ENCODE results near the gene TYW1B.
"Not testable (repeated sequence)": the region's sequence is repeated elsewhere in the genome, so short reads cannot be mapped to it uniquely, and the experiment has no call there.

Gene TYW1B

DNA sequence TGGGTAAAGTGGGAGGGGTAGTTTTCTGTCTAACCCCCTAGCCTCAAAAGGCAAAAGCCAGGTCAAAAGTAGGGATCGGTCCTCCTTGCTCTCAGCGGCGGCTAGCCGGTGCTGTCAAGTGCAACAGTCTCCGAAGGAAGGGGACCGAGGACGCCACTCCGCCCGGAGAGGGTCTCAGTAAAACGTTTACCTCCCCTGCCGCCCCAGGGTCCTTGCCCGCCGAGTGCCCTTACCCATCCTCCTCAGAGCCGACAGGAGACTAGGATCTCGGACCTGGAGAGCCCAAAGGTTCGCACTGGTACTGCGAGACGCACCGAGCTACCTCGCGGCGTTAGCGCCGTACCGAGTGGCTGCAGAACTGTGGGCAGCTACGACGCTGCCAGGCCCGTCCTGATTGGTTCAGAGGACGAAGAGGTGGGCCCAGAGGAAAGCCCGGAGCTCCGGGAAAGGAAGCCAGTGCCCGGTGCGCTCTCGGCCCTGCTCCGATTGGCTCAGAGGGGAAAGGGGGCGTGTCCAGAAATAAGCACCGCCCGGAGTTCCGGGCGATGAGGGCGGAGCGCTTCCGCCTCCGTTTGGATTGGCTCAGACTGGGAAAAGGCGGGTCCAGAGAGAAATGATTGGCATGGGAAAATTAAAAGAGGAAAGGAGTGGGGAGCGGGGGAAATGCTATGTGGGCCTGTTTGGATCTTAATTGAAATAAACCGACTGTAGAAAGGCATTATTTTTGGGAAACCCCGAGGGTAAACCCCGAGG lies at the start of gene TYW1B:
Gene TYW1B, minus strand, starts transcription at position 362 of the 753 bp plus-strand sequence. Its CDS starts 125 bp downstream, at position 237.
- DNase-seq (ENCODE audit: low read depth) = peak; percentile 87
- peak within 1 kb of the TSS; percentile 75 for H3K4me3 ChIP-seq (ENCODE audit: low read depth, low read length)

DNA sequence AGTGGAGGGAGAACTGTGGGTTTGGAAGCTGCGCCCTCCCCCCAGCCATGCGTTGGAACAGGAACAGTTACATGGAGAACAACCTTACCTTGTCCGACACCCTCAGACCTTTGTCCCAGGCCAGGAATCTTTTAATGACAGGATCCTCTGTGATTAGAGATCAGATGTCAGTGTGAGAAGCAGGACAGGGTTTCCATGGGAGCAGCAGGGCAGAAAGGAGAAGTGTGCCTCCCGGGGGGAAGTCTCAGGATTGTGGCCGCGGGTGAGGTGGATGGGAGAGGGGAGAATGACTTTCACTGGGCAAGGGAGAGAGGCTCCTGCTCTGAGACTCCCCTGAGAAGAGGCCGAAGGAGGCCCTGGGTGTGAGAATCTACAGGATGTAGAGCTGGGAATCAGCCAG lies 39.6 kb upstream of the TYW1B start:
- H3K4me3 ChIP-seq (ENCODE audit: low read depth, low read length); DNase-seq (ENCODE audit: low read depth): not testable (repeated sequence)

DNA sequence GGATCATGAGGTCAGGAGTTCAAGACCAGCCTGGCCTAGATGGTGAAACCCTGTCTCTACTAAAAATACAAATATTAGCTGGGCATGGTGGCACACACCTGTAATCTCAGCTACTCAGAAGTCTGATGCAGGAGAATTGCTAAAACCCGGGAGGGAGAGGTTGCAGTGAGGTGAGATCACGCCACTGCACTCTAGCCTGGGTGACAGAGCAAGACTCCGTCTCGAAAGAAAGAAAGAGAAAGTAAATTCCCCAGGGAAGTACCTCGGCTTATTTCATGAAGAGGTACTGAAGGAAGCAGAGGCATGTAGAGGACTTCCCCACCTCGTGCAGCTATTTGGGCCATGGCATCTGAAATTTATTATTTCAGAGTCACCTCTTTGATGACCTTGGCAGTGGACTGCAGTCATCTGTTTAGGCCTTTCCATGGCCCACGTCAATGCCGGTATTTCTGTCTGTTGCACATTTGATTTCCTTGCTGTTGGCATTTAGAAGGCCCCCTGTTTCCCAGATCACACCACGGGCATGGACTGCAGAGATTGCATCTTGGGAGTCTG lies 30.9 kb upstream of the TYW1B start:
- DNase-seq (ENCODE audit: low read depth); H3K4me3 ChIP-seq (ENCODE audit: low read depth, low read length): not testable (repeated sequence)

DNA sequence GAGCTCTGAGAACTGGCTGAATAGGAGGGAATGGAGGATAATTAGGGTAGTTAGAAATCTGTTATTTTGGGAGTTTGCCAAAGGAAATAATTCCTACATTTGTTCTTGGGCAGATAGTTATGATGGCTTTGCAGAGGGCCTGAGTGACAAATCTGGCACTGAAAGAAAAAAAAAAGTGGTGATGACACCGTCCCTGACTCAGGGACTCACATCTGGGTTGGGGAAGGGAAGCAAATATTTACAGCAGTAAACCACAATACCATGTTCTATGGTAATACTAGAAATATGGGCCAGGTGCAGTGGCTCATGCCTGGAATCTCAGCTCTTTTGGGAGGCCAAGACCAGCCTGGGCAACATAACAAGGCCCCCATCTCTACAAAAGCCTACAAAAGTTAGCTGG lies 29.9 kb upstream of the TYW1B start:
- not testable (repeated sequence) for DNase-seq (ENCODE audit: low read depth); H3K4me3 ChIP-seq (ENCODE audit: low read depth, low read length)

DNA sequence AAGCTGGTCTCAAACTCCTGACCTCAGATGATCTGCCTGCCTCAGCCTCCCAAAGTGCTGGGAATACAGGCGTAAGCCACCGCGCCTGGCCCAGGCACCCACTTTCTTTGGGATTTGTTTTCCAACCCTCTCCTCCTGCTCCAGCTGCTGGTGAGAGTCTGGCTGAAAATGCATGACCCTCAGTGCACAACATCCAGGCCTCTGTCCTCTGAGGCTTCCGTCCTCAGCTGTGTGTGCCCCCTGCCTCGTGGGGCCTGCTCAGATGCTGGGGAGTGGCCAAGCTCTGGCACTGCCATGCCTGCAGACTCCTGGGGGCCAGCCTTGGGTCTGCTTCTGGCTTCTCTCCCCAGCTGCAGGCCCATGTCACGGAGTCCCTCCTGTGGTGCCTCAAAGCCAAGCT lies 27.3 kb upstream of the TYW1B start:
- not testable (repeated sequence) for DNase-seq (ENCODE audit: low read depth)

GRCh38 chr7:72852937-72853336 lies 24.9 kb upstream of the TYW1B start:
- not testable (repeated sequence) for DNase-seq (ENCODE audit: low read depth); H3K4me3 ChIP-seq (ENCODE audit: low read depth, low read length)

More for the DNA sequence above, 27.3 kb upstream of the TYW1B start:
- H3K4me3 ChIP-seq (ENCODE audit: low read depth, low read length) = not testable (repeated sequence)

GRCh38 chr7:72850746-72851145 lies 22.7 kb upstream of the TYW1B start:
- H3K4me3 ChIP-seq (ENCODE audit: low read depth, low read length); DNase-seq (ENCODE audit: low read depth): not testable (repeated sequence)

DNA sequence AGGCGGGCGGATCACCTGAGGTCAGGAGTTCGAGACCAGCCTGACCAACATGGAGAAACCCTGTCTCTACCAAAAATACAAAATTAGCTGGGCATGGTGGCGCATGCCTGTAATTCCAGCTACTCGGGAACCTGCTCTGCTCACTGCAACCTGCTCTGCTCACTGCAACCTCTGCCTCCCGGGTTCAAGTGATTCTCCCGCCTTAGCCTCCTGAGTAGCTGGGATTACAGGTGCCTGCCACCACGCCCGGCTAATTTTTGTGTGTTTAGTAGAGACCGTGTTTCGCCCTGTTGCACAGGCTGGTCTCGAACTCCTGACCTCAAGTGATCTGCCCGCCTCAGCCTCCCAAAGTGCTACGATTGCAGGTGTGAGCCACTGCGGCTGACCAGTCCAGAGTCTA lies 16.1 kb upstream of the TYW1B start:
- H3K4me3 ChIP-seq (ENCODE audit: low read depth, low read length); DNase-seq (ENCODE audit: low read depth): not testable (repeated sequence)

DNA sequence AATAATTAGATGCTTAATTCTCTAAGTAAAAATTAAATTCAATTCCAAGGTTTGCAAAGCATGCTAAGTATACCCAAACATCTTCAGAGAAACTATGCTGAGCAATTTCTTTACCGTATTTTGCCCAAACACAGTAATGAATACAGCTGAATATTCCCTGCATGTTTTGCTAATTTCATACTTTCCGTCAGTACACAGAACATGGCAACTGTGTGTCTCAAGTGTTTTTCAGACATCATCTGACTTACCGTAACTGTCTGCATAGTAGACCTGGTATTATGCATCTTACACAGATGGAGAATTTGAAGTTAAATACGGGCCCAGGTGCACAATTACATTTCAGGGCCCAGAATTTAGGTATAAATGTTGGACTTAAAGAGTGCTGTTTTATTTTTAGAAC lies 15.2 kb upstream of the TYW1B start:
- H3K4me3 ChIP-seq (ENCODE audit: low read depth, low read length); DNase-seq (ENCODE audit: low read depth): not testable (repeated sequence)

DNA sequence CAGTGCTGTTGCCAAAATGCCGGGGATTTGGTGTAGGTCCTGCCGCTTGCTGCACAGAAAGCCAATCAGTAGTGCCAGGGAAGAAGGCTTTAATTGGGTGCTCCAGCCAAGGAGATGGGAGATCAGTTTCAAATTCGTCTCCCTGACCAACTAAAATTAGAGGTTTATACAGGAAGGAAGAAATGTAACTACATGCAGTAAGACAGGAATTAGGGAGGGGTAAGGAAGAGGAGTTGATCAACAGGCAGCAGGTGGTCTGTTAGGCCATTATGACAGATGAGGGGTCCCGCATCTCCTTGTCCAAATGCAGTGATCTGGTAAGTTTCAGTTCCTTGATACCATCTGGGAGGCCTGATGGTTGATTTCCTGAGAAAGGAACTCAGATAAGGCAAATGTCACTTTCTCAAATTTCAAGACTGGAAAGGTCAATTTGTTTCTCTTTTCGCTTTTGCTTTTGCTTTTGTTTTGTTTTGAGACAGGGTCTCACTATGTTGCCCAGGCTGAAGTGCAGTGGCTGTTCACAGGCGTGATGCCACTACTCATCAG lies 13.0 kb upstream of the TYW1B start:
- H3K4me3 ChIP-seq (ENCODE audit: low read depth, low read length); DNase-seq (ENCODE audit: low read depth): not testable (repeated sequence)

DNA sequence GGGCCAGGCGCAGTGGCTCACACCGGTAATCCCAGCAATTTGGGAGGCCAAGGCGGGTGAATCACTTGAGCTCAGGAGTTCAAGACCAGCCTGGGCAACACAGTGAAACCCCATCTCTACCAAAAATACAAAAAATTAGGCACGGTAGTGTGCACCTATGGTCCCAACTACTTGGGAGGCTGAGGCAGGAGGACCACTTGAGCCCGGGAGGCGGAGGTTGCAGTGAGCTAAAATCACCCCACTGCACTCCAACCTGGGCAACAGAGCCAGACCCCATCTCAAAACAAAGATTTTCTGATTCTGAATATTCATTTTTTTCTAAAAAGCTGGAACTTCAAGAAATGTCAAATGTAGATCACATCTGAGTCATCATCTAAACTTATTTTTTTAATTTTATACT lies 10.3 kb upstream of the TYW1B start:
- DNase-seq (ENCODE audit: low read depth) = not testable (repeated sequence)

DNA sequence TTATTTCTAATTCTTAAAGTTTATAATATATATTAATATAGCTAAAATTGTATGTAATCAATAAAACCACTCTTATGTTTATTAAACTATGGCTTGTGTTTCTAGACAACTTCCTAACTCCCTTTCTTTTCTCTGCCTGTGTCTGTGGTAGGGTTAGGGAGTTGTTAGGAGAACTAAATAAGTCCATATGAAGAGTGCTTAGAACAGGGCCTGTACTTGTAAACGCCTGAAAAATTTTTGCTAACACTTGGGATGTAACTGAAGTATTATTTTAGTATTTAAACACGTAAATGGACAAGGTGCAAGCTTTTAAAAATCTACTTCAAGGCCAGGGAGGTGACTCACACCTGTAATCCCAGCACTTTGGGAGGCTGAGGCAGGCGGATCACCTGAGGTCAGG lies 9.3 kb upstream of the TYW1B start:
- H3K4me3 ChIP-seq (ENCODE audit: low read depth, low read length); DNase-seq (ENCODE audit: low read depth): not testable (repeated sequence)

More for the DNA sequence above, 10.3 kb upstream of the TYW1B start:
- H3K4me3 ChIP-seq (ENCODE audit: low read depth, low read length) = not testable (repeated sequence)

DNA sequence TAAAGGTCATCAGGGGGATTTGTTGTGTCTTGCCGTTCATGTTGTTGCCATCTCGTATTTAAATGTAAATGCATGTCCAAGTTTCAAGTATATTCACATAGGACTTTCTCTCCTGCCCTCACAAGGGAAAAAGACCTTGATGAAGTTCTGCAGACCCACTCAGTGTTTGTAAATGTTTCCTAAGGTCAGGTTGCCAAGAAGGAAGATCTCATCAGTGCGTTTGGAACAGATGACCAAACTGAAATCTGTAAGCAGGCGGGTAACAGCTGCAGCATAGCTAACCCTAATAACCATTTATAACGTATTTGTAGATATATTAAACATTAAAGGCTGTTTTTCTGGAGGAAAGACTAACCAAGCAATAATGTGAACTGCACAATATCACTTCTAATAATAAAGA lies 2.6 kb upstream of the TYW1B start:
- DNase-seq (ENCODE audit: low read depth) = not testable (repeated sequence)
- peak overlapping the region; percentile 59 for H3K4me3 ChIP-seq (ENCODE audit: low read depth, low read length)

- DNase-seq (ENCODE audit: low read depth) = peak; percentile 55
- H3K4me3 ChIP-seq (ENCODE audit: low read depth, low read length) = peak overlapping the region; percentile 59
These were observed 1.8 kb upstream of the TYW1B start for GRCh38 chr7:72829687-72830354.

- peak overlapping the region; percentile 59 for H3K4me3 ChIP-seq (ENCODE audit: low read depth, low read length)
- DNase-seq (ENCODE audit: low read depth) = peak; percentile 92
These were observed 1.3 kb upstream of the TYW1B start for GRCh38 chr7:72829291-72829686.

DNA sequence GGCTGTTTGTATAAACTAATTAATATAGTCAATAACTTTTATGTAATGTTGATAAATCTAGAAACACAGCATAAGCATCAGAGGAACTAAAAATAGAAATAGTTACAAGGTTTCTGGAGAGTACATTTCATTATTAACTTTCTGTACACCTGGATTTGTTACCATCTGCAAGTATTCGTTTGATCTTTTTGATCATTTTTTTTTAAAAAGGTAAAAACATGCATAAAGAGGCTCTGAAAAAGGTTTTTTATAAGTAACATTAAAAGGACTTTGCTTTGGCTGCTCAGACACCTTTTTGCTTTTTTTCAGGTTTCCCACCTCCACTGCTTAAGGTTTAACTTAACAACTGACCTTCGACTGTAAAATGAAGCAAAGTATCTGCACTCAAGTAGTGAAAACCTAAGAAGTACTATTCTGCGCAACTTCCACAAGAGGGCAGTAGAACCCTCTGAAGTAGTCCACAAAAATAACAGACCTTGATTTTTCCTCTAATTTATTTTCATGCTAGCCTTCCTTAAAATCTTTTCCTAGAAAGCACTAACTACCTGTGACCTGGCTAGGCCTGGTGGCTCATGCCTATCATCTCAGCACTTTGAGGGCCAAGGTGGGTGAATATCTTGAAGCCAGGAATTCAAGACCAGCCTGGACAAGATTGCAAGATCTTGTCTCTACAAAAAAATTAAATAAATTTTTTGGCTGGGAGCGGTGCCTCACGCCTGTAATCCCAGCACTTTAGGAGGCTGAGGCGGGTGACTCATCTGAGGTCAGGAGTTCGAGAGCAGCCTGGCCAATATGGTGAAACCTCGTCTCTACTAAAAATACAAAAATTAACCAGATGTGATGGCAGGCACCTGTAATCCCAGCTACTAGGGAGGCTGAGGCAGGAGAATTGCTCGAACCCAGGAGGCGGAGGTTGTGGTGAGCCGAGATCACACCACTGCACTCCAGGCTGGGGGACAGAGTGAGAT lies 4.0 kb downstream of the TYW1B start:
- not testable (repeated sequence) for H3K4me3 ChIP-seq (ENCODE audit: low read depth, low read length)
- peak; percentile 1 for DNase-seq (ENCODE audit: low read depth)

DNA sequence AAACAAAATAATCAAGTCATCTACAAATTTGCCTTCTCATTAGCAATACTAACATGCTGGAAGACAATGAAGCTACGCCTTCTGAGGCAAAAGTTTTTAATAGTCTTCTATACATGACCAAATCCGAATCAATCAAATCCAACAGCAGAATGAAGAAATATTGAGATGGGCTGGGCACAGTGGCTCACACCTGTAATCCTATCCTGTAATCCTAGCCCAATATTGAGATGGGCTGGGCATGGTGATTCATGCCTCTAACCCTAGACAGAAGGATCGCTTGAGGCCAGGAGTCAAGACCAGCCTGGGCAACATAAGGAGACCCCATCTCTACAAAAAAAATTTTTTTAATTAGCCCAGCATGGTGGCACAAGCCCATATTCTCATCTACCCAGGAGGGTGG lies 5.5 kb downstream of the TYW1B start:
- DNase-seq (ENCODE audit: low read depth); H3K4me3 ChIP-seq (ENCODE audit: low read depth, low read length): not testable (repeated sequence)

- DNase-seq (ENCODE audit: low read depth); H3K4me3 ChIP-seq (ENCODE audit: low read depth, low read length): not testable (repeated sequence)
These were observed 9.2 kb downstream of the TYW1B start for GRCh38 chr7:72818663-72819361.

Measured in skeletal muscle cell (primary cell).